Activated CD8-positive, alpha-beta T cell treated with anti-CD3 and anti-CD28 coated beads, Interleukin-2, amount 10 ng/mL, durations not matched to agents 7 days and 5 days (primary cell): ENCODE results near the gene MBD6. TPM values are rescaled to one million over a fixed set of nuclear protein-coding genes. Genes with fewer than 3 reads are reported as not detected.
"Not testable (repeated sequence)": the region's sequence is repeated elsewhere in the genome, so short reads cannot be mapped to it uniquely, and the experiment has no call there.

ENCODE experiments used
- ATAC-seq: fragments of 150-1000 bp; cut with Tn5 transposase; one replicate; pipeline ENCODE4 v1.10.0; 2021; ENCODE audit warnings: moderate library complexity
- CTCF ChIA-PET: fragments of 350-600 bp; sonication (Branson Sonifier 250); formaldehyde crosslinking; loops from one replicate; lab custom pipeline; 2021; ENCODE audit warnings: antibody characterized with exemption; lab: Charles Lee
- POLR2A ChIA-PET: fragments of 350-600 bp; sonication (Branson Sonifier 250); formaldehyde crosslinking; loops from one replicate; lab custom pipeline; 2021; ENCODE audit warnings: antibody characterized with exemption; lab: Charles Lee
- DNase-seq: peaks from one replicate; pipeline ENCODE4 v3.0.0-alpha.2; 2020
- H3K27ac Mint-ChIP-seq: one replicate; pipeline ENCODE4 v1.8.0; 2021; ENCODE audit warnings: mild to moderate bottlenecking, mixed read lengths
- H3K27me3 Mint-ChIP-seq: one replicate; pipeline ENCODE4 v1.8.0; 2021; ENCODE audit warnings: low read depth, mixed read lengths
- H3K36me3 Mint-ChIP-seq: one replicate; pipeline ENCODE4 v1.8.0; 2021; ENCODE audit warnings: low read depth, mixed read lengths
- H3K4me1 Mint-ChIP-seq: one replicate; pipeline ENCODE4 v1.8.0; 2021; ENCODE audit warnings: low read depth, mixed read lengths
- H3K4me3 Mint-ChIP-seq: one replicate; pipeline ENCODE4 v1.8.0; 2021; ENCODE audit warnings: mild to moderate bottlenecking, mixed read lengths
- H3K9me3 Mint-ChIP-seq: one replicate; pipeline ENCODE4 v1.8.0; 2022; ENCODE audit warnings: mixed read lengths; ENCODE audit not compliant: insufficient read depth
- total RNA-seq, 2 experiments: library from RNA; stranded (reverse); gene quantifications; one replicate each; pipeline ENCODE4 v1.2.3, GENCODE V29; 2021

Gene MBD6
- total RNA-seq, 2 experiments from 2014 or later, result 68.4 to 71.4 TPM

DNA sequence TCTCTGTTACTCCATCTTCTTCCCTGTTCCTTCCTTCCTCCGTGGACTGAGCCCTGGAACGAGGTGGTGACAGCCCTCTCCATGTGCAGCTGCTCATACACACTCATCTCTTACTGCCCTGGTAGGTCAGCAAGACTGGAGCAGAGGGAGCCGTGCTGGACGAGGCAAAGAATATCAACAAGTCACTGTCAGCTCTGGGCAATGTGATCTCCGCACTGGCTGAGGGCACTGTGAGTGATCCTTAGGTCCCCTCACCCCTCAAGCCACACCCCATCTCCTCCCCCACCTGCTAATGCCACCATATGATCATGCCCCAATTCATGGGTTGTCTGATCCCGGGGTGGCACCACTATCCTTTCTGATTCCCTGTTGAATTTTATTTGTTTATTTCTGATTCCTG lies 46.2 kb downstream of the MBD6 start:
- ChIA-PET CTCF (interaction anchor here (1.0 kb wide), 1 partner anchor 15 kb away, joined by 4 read pairs; no protein-coding TSS in a partner anchor), POLR2A (no interaction called here)
- H3K9me3 Mint-ChIP-seq, result no peaks in the 10 kb centered on the region
- H3K27me3 Mint-ChIP-seq, result peaks cover 4% of the 10 kb centered on the region
- H3K36me3 Mint-ChIP-seq, result no peaks in the 10 kb centered on the region
- no peak for DNase-seq
- H3K4me1 Mint-ChIP-seq, result no peaks in the 10 kb centered on the region
- no peak for ATAC-seq
- no peak overlapping the region for H3K4me3 Mint-ChIP-seq
- H3K27ac Mint-ChIP-seq, result no peak overlapping the region

- no peaks in the 10 kb centered on the region for H3K36me3 Mint-ChIP-seq
- DNase-seq (no peak), ATAC-seq (no peak)
- no peak overlapping the region for H3K27ac Mint-ChIP-seq
- ChIA-PET CTCF (interaction anchor here (1.0 kb wide), 1 partner anchor 14 kb away, joined by 4 read pairs; no protein-coding TSS in a partner anchor), POLR2A (no interaction called here)
- no peak overlapping the region for H3K4me3 Mint-ChIP-seq
- peaks cover 1% of the 10 kb centered on the region for H3K27me3 Mint-ChIP-seq
- H3K9me3 Mint-ChIP-seq, result no peaks in the 10 kb centered on the region
- no peaks in the 10 kb centered on the region for H3K4me1 Mint-ChIP-seq
Observed at GRCh38 chr12:57569858-57570257, 47.2 kb downstream of the MBD6 start.

- DNase-seq, H3K9me3 Mint-ChIP-seq, H3K4me1 Mint-ChIP-seq, H3K4me3 Mint-ChIP-seq, H3K27me3 Mint-ChIP-seq, ATAC-seq, POLR2A ChIA-PET, H3K27ac Mint-ChIP-seq, H3K36me3 Mint-ChIP-seq: not testable (repeated sequence)
- CTCF ChIA-PET, result interaction anchor here (5.8 kb wide), 1 partner anchor 14 kb away, joined by 36 read pairs; no protein-coding TSS in a partner anchor
Observed at GRCh38 chr12:57570438-57570837, 47.8 kb downstream of the MBD6 start.

DNA sequence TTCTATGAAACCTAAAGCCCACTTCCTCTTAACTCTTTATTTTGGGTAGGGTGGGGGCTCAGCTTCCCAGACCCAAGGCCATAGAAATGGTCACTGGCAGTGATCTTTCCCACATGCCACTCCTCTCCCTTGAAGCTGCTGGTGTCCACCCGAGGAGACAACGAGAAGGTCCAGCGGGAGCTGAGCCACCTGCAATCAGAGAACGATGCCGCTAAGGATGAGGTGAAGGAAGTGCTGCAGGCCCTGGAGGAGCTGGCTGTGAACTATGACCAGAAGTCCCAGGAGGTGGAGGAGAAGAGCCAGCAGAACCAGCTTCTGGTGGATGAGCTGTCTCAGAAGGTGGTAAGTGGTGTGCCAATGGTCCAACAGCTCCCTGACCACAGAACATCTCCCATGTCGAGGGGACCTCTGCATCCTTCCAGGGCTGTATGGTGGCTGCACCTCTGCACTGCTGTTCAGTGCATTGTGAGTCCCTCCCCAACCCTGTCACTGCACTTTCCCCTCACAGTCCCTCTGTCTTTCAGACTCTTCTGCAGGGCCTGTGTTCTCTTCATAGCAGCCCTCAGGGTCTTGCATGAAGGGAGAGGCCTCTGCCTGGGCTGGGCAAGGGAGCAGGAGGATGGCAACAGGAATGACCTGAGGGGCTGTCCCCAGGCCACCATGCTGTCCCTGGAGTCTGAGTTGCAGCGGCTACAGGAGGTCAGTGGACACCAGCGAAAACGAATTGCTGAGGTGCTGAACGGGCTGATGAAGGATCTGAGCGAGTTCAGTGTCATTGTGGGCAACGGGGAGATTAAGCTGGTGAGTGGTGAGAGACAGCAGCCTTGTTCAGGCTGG lies 49.5 kb downstream of the MBD6 start:
- H3K27ac Mint-ChIP-seq, result no peak overlapping the region
- no peak for DNase-seq
- CTCF ChIA-PET, result interaction anchor here (1.0 to 5.8 kb wide), 3 partner anchors 9 to 50 kb away, joined by 3 to 36 read pairs (median 5); no protein-coding TSS in a partner anchor
- H3K4me1 Mint-ChIP-seq, result no peaks in the 10 kb centered on the region
- no peak for ATAC-seq
- no peaks in the 10 kb centered on the region for H3K27me3 Mint-ChIP-seq
- POLR2A ChIA-PET, result no interaction called here
- no peaks in the 10 kb centered on the region for H3K36me3 Mint-ChIP-seq
- no peaks in the 10 kb centered on the region for H3K9me3 Mint-ChIP-seq
- no peak overlapping the region for H3K4me3 Mint-ChIP-seq

- H3K9me3 Mint-ChIP-seq, result no peaks in the 10 kb centered on the region
- no peak overlapping the region for H3K27ac Mint-ChIP-seq
- ATAC-seq, result no peak
- no peaks in the 10 kb centered on the region for H3K36me3 Mint-ChIP-seq
- no peak for DNase-seq
- H3K27me3 Mint-ChIP-seq, result no peaks in the 10 kb centered on the region
- ChIA-PET POLR2A (no interaction called here), CTCF (interaction anchor here (0.8 to 5.8 kb wide), 4 partner anchors 9 to 116 kb away, joined by 4 to 36 read pairs (median 6); no protein-coding TSS in a partner anchor)
- H3K4me3 Mint-ChIP-seq, result no peak overlapping the region
- no peaks in the 10 kb centered on the region for H3K4me1 Mint-ChIP-seq
Observed at GRCh38 chr12:57574795-57575194, 52.2 kb downstream of the MBD6 start.

- no peaks in the 10 kb centered on the region for H3K27me3 Mint-ChIP-seq
- no peak for DNase-seq
- H3K27ac Mint-ChIP-seq, result no peak overlapping the region
- no peaks in the 10 kb centered on the region for H3K4me1 Mint-ChIP-seq
- ATAC-seq, result no peak
- no peaks in the 10 kb centered on the region for H3K9me3 Mint-ChIP-seq
- ChIA-PET POLR2A (interaction anchor here (0.6 kb wide), 1 partner anchor 1648 kb away, joined by 3 read pairs; the partner anchor contains the start of gene PYM1), CTCF (interaction anchor here (0.8 to 5.8 kb wide), 4 partner anchors 8 to 117 kb away, joined by 3 to 36 read pairs (median 6); no protein-coding TSS in a partner anchor)
- no peak overlapping the region for H3K4me3 Mint-ChIP-seq
- H3K36me3 Mint-ChIP-seq, result no peaks in the 10 kb centered on the region
Observed at GRCh38 chr12:57575771-57576612, 53.4 kb downstream of the MBD6 start.

DNA sequence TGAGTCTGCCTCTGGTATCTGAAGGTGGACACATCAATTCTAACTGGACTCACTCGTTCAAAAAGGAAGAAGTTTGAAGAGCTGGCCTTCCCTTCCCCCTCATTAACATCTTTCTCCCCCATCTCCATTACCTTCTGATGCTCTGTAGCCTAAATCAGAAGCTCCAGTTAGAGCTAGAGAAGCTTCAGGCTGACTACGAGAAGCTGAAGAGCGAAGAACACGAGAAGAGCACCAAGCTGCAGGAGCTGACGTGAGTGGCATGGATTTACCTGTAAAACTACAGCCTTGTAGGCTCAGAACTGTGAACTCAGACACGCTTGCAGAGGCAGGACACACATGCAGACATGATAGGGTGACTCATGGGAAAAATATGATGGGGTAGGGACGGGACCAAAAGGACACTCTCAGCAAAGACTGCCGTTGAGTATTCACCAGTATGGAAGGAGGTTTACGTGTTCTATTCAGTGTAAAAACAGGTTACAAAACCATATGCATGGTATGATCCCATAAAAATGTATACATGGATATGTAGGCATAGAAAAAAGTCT lies 54.1 kb downstream of the MBD6 start:
- H3K27ac Mint-ChIP-seq, result no peak overlapping the region
- no peaks in the 10 kb centered on the region for H3K27me3 Mint-ChIP-seq
- ATAC-seq (no peak), DNase-seq (no peak)
- no peaks in the 10 kb centered on the region for H3K4me1 Mint-ChIP-seq
- H3K36me3 Mint-ChIP-seq, result no peaks in the 10 kb centered on the region
- ChIA-PET CTCF (no interaction called here), POLR2A (no interaction called here)
- H3K4me3 Mint-ChIP-seq, result no peak overlapping the region
- no peaks in the 10 kb centered on the region for H3K9me3 Mint-ChIP-seq

GRCh38 chr12:57577981-57578758 lies 55.5 kb downstream of the MBD6 start:
- ChIA-PET CTCF (interaction anchor here (1.1 kb wide), 1 partner anchor 43 kb away, joined by 3 read pairs; no protein-coding TSS in a partner anchor), POLR2A (no interaction called here)
- DNase-seq, result no peak
- H3K4me3 Mint-ChIP-seq, result no peak overlapping the region
- ATAC-seq, result no peak
- H3K4me1 Mint-ChIP-seq, result peaks cover 2% of the 10 kb centered on the region
- no peak overlapping the region for H3K27ac Mint-ChIP-seq
- H3K36me3 Mint-ChIP-seq, result no peaks in the 10 kb centered on the region
- no peaks in the 10 kb centered on the region for H3K27me3 Mint-ChIP-seq
- H3K9me3 Mint-ChIP-seq, result no peaks in the 10 kb centered on the region

DNA sequence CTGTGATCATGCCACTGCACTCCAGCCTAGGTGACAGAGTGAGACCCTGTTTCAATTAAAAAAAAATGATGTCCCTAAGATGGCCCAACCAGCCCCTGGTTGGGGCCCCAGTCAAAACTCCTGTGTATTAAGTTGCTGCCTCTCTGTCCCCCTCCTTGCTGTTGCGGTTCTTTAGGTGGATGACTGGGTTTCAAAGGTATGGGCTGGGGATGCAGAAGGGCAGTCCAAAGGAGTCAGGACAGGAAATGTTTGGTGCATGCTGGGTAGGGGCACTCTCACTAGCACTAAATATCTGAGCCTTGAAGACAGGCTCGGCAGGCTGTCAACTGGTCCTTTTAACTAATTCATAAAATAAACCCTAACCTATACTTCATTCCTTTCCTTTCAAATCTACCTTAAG lies 56.4 kb downstream of the MBD6 start:
- ChIA-PET POLR2A (no interaction called here), CTCF (no interaction called here)
- DNase-seq, result no peak
- H3K27me3 Mint-ChIP-seq, result no peaks in the 10 kb centered on the region
- no peak overlapping the region for H3K4me3 Mint-ChIP-seq
- no peak overlapping the region for H3K27ac Mint-ChIP-seq
- no peak for ATAC-seq
- H3K36me3 Mint-ChIP-seq, result no peaks in the 10 kb centered on the region
- peaks cover 6% of the 10 kb centered on the region for H3K4me1 Mint-ChIP-seq
- H3K9me3 Mint-ChIP-seq, result no peaks in the 10 kb centered on the region
